Panc1 (cell line): ENCODE results near the gene STAC. TPM values are rescaled to one million over a fixed set of nuclear protein-coding genes. Genes with fewer than 3 reads are reported as not detected.

Experiments used
- ATAC-seq: fragments of 200-7000 bp; cut with Tn5 transposase; 2 replicates; pipeline ENCODE4 v1.9.1; 2020; ENCODE audit warnings: mild to moderate bottlenecking, moderate library complexity
- BruUV-seq: library from RNA; stranded (reverse); fragments of 400-500 nt; replicated peaks from 2 replicates; lab custom pipeline; 2021; lab: Mats Ljungman, UMichigan
- CTCF ChIA-PET: fragments of 300-600 bp; sonication (Branson Sonifier 250); formaldehyde crosslinking; loops from one replicate; lab custom pipeline; 2022; ENCODE audit warnings: antibody characterized with exemption; lab: Charles Lee
- POLR2A ChIA-PET: fragments of 300-600 bp; sonication (Branson Sonifier 250); formaldehyde crosslinking; loops from one replicate; lab custom pipeline; 2022; ENCODE audit warnings: antibody characterized with exemption; lab: Charles Lee
- DNase-seq: peaks from one replicate; pipeline ENCODE4 v3.0.0-alpha.2; 2010; ENCODE audit warnings: low read depth, low spot score
- H3K27ac ChIP-seq: 2 replicates; pipeline ENCODE4 v1.5.1; 2011; ENCODE audit warnings: mild to moderate bottlenecking, low read length, inconsistent platforms
- H3K27me3 ChIP-seq: fragments of 200-500 bp; sonication (Bioruptor generic); 2 replicates; pipeline ENCODE4 v1.6.0; 2014; ENCODE audit warnings: low read length, inconsistent platforms; ENCODE audit not compliant: control insufficient read depth, insufficient read depth
- H3K36me3 ChIP-seq: fragments of 200-500 bp; sonication (Bioruptor generic); 2 replicates; pipeline ENCODE4 v1.5.1; 2014; ENCODE audit warnings: inconsistent platforms, mild to moderate bottlenecking, low read length, moderate library complexity; ENCODE audit not compliant: control insufficient read depth, insufficient read depth
- H3K4me1 ChIP-seq: 2 replicates; pipeline ENCODE4 v1.5.1; 2011; ENCODE audit warnings: inconsistent platforms, mild to moderate bottlenecking, low read length, moderate library complexity; ENCODE audit not compliant: control insufficient read depth, insufficient read depth
- H3K4me3 ChIP-seq, 2 experiments: 2 replicates each; pipeline ENCODE4 v1.5.1; 2011 to 2012; ENCODE audit warnings: low read depth in 2 of 2, low read length in 2 of 2, mild to moderate bottlenecking in 2 of 2, inconsistent platforms in 1 of 2, moderate library complexity in 1 of 2
- H3K9me3 ChIP-seq: fragments of 200-500 bp; sonication (Bioruptor generic); 2 replicates; pipeline ENCODE4 v1.5.1; 2014; ENCODE audit warnings: low read depth, mild to moderate bottlenecking, inconsistent platforms, low read length, moderate library complexity; ENCODE audit not compliant: control insufficient read depth, insufficient read depth
- POLR2AphosphoS5 ChIP-seq: IDR thresholded peaks from 2 replicates; pipeline ENCODE4 v1.6.1; 2012; ENCODE audit warnings: mild to moderate bottlenecking, low read depth, low read length, moderate library complexity
- SIN3A ChIP-seq: IDR thresholded peaks from 2 replicates; pipeline ENCODE4 v1.6.1; 2012; ENCODE audit warnings: low read depth, mild to moderate bottlenecking, low read length, moderate library complexity, borderline replicate concordance; ENCODE audit not compliant: insufficient read depth
- TCF7L2 ChIP-seq: IDR thresholded peaks from 2 replicates; pipeline ENCODE4 v1.6.1; 2011; ENCODE audit warnings: mild to moderate bottlenecking, low read depth, low read length, inconsistent platforms
- in situ Hi-C: cut with HindIII; loops from 2 replicates; pipeline ENCODE4 v1.10.0; 2016; ENCODE audit warnings: low sequenced_read_pairs, low pct_unique_long_range_greater_than_20kb
- intact Hi-C: fragments of 100-400 bp; cut with micrococcal nuclease; formaldehyde crosslinking; loops from one replicate; pipeline ENCODE4 v1.10.0; 2022; ENCODE audit not compliant: unreplicated experiment
- total RNA-seq: library from RNA; stranded (reverse); gene quantifications from one replicate; pipeline ENCODE4 v1.2.1, GENCODE V29; 2021; ENCODE audit not compliant: unreplicated experiment
- TF ChIP-seq, protein P1 (sequence below), 2 experiments: IDR thresholded peaks; 2 replicates each; pipeline ENCODE4 v1.6.1; 2011 to 2012; ENCODE audit warnings: low read depth in 2 of 2, control low read depth in 1 of 2, low read length in 1 of 2, mild to moderate bottlenecking in 1 of 2, moderate library complexity in 1 of 2; ENCODE audit not compliant: insufficient read depth in 1 of 2
- TF ChIP-seq, protein P2 (sequence below): fragments of 450-650 bp; IDR thresholded peaks from 2 replicates; pipeline ENCODE4 v1.5.1; 2017; ENCODE audit warnings: mild to moderate bottlenecking

The STAC gene
- total RNA-seq, 1 experiment from 2014 or later = 18.8 TPM

DNA sequence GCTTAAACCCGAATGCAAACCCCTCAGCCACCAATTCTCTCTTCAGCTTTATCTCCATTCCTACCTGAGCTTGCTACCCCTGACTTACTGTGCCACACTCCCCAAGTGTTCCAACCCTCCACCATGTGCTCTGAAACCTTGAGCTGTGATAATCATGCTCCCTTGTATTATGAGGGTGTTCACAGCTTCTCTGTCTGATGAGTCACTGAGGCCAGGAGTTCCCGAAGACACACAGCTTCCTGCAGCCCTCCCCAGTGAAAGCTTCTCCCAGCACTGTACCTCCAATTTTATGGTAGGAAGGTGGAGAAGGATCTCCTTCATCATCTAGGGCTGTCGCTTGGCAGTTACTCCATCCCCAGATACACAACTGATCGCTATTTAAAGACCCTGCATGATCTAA, 24.9 kb downstream of the STAC start:
- intact Hi-C loops (no loop called here), in situ Hi-C loops (no loop called here)
- TF ChIP-seq POLR2AphosphoS5 (no peak), SIN3A (no peak), TCF7L2 (no peak)
- TF ChIP-seq, protein P1, sequence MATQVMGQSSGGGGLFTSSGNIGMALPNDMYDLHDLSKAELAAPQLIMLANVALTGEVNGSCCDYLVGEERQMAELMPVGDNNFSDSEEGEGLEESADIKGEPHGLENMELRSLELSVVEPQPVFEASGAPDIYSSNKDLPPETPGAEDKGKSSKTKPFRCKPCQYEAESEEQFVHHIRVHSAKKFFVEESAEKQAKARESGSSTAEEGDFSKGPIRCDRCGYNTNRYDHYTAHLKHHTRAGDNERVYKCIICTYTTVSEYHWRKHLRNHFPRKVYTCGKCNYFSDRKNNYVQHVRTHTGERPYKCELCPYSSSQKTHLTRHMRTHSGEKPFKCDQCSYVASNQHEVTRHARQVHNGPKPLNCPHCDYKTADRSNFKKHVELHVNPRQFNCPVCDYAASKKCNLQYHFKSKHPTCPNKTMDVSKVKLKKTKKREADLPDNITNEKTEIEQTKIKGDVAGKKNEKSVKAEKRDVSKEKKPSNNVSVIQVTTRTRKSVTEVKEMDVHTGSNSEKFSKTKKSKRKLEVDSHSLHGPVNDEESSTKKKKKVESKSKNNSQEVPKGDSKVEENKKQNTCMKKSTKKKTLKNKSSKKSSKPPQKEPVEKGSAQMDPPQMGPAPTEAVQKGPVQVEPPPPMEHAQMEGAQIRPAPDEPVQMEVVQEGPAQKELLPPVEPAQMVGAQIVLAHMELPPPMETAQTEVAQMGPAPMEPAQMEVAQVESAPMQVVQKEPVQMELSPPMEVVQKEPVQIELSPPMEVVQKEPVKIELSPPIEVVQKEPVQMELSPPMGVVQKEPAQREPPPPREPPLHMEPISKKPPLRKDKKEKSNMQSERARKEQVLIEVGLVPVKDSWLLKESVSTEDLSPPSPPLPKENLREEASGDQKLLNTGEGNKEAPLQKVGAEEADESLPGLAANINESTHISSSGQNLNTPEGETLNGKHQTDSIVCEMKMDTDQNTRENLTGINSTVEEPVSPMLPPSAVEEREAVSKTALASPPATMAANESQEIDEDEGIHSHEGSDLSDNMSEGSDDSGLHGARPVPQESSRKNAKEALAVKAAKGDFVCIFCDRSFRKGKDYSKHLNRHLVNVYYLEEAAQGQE (IDR thresholded peaks at IDR 0.05; ENCODE audit: insufficient read depth in 1 of 2, low read depth in 2 of 2, low read length in 1 of 2) = no peak
- TF ChIP-seq, protein P2, sequence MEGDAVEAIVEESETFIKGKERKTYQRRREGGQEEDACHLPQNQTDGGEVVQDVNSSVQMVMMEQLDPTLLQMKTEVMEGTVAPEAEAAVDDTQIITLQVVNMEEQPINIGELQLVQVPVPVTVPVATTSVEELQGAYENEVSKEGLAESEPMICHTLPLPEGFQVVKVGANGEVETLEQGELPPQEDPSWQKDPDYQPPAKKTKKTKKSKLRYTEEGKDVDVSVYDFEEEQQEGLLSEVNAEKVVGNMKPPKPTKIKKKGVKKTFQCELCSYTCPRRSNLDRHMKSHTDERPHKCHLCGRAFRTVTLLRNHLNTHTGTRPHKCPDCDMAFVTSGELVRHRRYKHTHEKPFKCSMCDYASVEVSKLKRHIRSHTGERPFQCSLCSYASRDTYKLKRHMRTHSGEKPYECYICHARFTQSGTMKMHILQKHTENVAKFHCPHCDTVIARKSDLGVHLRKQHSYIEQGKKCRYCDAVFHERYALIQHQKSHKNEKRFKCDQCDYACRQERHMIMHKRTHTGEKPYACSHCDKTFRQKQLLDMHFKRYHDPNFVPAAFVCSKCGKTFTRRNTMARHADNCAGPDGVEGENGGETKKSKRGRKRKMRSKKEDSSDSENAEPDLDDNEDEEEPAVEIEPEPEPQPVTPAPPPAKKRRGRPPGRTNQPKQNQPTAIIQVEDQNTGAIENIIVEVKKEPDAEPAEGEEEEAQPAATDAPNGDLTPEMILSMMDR = no peak
- Histone ChIP-seq H3K27ac (no peak overlapping the region), H3K4me1 (no peaks in the 10 kb centered on the region), H3K27me3 (no peaks in the 10 kb centered on the region), H3K9me3 (no peaks in the 10 kb centered on the region), H3K36me3 (no peaks in the 10 kb centered on the region), H3K4me3 (no peak overlapping the region)
- no peak for ATAC-seq
- ChIA-PET CTCF (no interaction called here), POLR2A (no interaction called here)
- DNase-seq = no peak
- no TSS peak for BruUV-seq

- DNase-seq (no peak), ATAC-seq (no peak)
- intact Hi-C loops (no loop called here), in situ Hi-C loops (no loop called here)
- no peaks in the 10 kb centered on the region for H3K36me3 ChIP-seq
- H3K27me3 ChIP-seq = no peaks in the 10 kb centered on the region
- TF ChIP-seq POLR2AphosphoS5 (no peak), TCF7L2 (no peak), SIN3A (no peak)
- TF ChIP-seq, protein P2 = no peak
- TF ChIP-seq, protein P1 (IDR thresholded peaks at IDR 0.05; ENCODE audit: insufficient read depth in 1 of 2, low read depth in 2 of 2, low read length in 1 of 2) = no peak
- no TSS peak for BruUV-seq
- POLR2A ChIA-PET = no interaction called here
- no peaks in the 10 kb centered on the region for H3K9me3 ChIP-seq
- H3K27ac ChIP-seq = no peak overlapping the region
- CTCF ChIA-PET = no interaction called here
- H3K4me3 ChIP-seq = no peak overlapping the region
- H3K4me1 ChIP-seq = no peaks in the 10 kb centered on the region
Observed at GRCh38 chr3:36408146-36408545, 27.8 kb downstream of the STAC start.
